ENCODE data around the gene MYLK4.

MYLK4 gene

GRCh38 chr6:2708456-2708855 lies 42.3 kb downstream of the MYLK4 start:
- no peak for DNase-seq (ENCODE audit: low read depth in 2 of 2)

GRCh38 chr6:2706558-2706957 lies 44.2 kb downstream of the MYLK4 start:
- no peak for DNase-seq (ENCODE audit: low read depth in 2 of 2)

GRCh38 chr6:2705256-2705655 lies 45.5 kb downstream of the MYLK4 start:
- DNase-seq (ENCODE audit: low read depth in 2 of 2), result no peak

GRCh38 chr6:2697291-2697690 lies 53.4 kb downstream of the MYLK4 start:
- no peak for DNase-seq (ENCODE audit: low read depth in 2 of 2)

GRCh38 chr6:2695454-2696095 lies 55.1 kb downstream of the MYLK4 start:
- DNase-seq (ENCODE audit: low read depth in 2 of 2), result no peak

- no peak for DNase-seq (ENCODE audit: low read depth in 2 of 2)
Measured at GRCh38 chr6:2693231-2693630, 57.5 kb downstream of the MYLK4 start.

- no peak for DNase-seq (ENCODE audit: low read depth in 2 of 2)
Measured at GRCh38 chr6:2688401-2689064, 62.2 kb downstream of the MYLK4 start.

GRCh38 chr6:2687456-2687855 lies 63.3 kb downstream of the MYLK4 start:
- DNase-seq (ENCODE audit: low read depth in 2 of 2), result no peak

GRCh38 chr6:2686515-2686914 lies 64.2 kb downstream of the MYLK4 start:
- DNase-seq (ENCODE audit: low read depth in 2 of 2), result no peak

- DNase-seq (ENCODE audit: low read depth in 2 of 2), result no peak
Measured at GRCh38 chr6:2684766-2685754, 65.7 kb downstream of the MYLK4 start.

GRCh38 chr6:2684103-2684749 lies 66.5 kb downstream of the MYLK4 start:
- no peak for DNase-seq (ENCODE audit: low read depth in 2 of 2)

GRCh38 chr6:2680264-2680922 lies 70.3 kb downstream of the MYLK4 start:
- no peak for DNase-seq (ENCODE audit: low read depth in 2 of 2)

GRCh38 chr6:2677080-2677593 lies 73.6 kb downstream of the MYLK4 start:
- DNase-seq (ENCODE audit: low read depth in 2 of 2), result no peak

GRCh38 chr6:2676048-2676447 lies 74.7 kb downstream of the MYLK4 start:
- no peak for DNase-seq (ENCODE audit: low read depth in 2 of 2)

- DNase-seq (ENCODE audit: low read depth in 2 of 2), result no peak
Measured at GRCh38 chr6:2674857-2675256, 75.9 kb downstream of the MYLK4 start.

- DNase-seq (ENCODE audit: low read depth in 2 of 2), result no peak
Measured at GRCh38 chr6:2669067-2669700, 81.5 kb downstream of the MYLK4 start.

GRCh38 chr6:2667617-2668016 lies 83.1 kb downstream of the MYLK4 start:
- DNase-seq (ENCODE audit: low read depth in 2 of 2), result no peak

GRCh38 chr6:2666906-2667575 lies 83.7 kb downstream of the MYLK4 start:
- DNase-seq (ENCODE audit: low read depth in 2 of 2), result no peak

GRCh38 chr6:2665146-2666070 lies 85.3 kb downstream of the MYLK4 start:
- DNase-seq (ENCODE audit: low read depth in 2 of 2), result no peak
